NCI-H2081 treated with DMSO at 0.1 percent for 48 hours (cell line): ENCODE data around the gene SQSTM1.
A peak's percentile ranks its signal among the peaks of the same experiment; 100 is the strongest.
"Not testable (repeated sequence)": the region's sequence is repeated elsewhere in the genome, so short reads cannot be mapped to it uniquely, and the experiment has no call there.

Experiments used
- DNase-seq: peaks from one replicate; lab custom pipeline; 2025; lab: John Stamatoyannopoulos, UW

SQSTM1 gene

DNA sequence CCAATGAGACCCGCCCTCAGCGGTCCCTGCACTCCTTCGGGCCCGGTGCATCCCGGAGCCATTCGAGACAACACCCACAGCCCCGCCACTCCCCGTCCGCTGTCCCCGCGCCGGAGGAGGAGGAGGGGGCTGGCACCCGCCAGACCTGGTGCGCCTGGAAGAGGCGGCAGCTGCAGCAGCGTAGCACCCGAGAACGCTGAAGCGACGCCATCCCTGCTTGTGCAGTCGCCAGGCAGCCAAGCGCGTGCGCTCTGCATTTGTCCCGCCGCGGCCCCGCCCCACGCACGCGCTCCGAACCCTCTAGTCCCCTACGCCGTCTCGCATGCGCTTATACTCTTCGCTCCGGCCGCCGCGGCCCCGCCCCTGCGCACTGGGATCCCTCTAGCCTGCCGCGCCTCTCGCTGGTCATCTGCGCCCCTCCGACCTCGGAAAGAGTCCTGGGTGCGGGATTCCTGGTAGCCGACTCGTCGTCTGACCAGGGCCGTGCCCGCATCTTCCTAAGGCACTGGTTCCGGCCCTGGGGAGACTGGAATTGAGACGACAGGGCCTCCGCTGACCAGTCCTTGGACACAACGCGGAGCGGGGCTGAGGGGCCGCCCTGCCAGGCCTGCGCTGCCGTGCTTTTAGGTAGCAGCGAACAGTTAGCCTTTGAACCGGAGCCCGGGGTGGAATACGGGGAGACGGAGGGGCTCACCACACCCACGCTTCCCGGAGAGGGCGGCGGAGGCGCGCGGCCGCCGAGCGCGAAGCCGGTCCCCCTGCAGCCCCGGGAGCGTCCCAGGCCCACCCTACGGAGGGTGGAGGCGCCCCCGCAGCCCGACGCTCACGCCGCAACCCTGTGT lies 38.1 kb downstream of the SQSTM1 start, which contains the start of gene MRNIP:
MRNIP (minus strand) TSS at position 232 of the 842 bp plus-strand sequence; CDS start at position 211, 21 bp downstream.
- DNase-seq = peak; percentile 52

DNA sequence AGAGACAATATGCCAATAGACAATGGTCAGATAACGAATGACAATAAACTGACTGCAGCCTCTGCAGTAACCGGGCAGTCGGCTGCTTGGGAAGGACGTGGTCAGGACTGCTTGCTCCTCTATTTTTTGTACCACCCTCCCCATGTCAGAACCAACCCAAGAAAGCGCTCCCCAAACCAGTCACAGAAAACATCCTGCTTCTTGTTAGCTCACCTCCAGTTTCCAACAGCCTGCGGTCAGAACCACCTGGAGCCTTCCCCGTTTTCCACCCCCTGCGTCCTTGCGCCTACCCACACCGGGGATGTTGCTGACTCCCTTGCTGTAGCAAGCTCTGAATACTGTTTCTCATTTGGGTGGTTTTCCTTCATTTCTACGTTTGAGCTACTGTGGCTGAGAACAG lies 39.6 kb downstream of the SQSTM1 start:
- DNase-seq = no peak

DNA sequence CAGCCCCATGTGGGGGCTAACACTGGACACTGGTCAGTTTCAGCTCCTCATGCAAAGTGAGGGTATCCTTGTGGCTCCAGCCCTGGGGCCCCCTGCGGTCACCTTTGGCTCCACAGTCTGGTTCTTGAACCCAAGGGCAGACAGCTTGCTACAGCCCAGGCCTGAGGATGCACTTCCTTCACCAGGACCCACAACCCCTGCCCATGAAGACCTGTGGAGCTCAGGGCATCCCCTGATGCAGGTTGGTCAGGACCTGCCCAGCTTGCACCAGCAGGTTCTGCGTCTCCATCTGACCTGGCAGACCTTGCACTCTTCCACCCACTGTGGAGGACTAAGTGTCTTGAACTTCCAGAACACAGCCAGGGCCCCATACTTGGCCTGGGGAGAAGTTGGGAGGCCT lies 41.6 kb downstream of the SQSTM1 start:
- no peak for DNase-seq

DNA sequence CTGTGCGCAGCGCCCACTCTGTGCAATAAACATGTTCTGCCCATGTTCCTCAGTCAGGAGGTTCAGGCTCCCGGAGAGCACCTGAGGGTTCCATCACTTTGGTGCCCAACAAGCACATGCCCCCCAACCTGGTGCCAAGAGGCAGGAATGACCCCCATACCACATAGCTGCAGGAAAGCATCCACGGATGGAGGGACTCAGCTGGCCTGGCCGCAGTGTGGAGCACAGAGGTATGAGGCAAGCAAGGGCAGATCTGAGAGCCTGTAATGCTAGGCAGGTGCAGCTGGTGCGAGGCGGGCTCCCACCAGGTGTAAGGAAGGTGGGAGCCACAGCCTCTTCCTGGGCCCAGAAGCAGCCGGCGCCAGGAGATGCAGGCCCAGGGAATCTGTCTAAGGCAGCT lies 42.2 kb downstream of the SQSTM1 start:
- no peak for DNase-seq

DNA sequence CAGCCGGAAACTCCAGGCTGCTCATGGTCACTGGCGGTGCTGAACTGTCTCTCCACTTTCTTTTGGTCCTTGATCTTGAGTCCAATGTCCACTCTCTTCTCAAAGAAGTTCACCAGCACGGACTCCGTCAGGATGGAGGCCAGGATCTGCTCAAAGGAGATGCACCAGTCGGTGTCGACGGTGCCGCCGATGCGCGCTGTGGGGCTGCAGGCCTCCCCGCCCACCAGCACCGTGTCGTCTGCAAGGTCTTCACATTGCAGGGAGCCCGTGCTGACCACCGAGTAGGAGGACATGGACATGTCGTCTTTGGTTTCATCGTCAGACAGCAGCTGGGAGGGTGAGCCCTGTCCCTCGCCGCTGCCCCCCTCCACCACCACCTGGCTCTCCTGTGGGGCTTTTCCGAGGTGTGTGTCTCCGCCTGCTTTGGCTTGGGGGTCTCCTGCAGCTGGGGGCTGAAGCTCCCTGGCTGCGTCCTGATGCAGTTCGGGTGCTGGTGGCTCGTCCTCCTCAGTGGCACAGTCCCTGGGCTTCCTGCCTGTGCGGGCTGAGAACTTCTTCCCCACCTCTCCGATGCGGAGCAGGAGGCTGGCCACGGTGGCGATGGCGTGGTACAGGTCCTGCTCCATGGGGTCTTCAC lies 42.9 kb downstream of the SQSTM1 start:
- DNase-seq = no peak

DNA sequence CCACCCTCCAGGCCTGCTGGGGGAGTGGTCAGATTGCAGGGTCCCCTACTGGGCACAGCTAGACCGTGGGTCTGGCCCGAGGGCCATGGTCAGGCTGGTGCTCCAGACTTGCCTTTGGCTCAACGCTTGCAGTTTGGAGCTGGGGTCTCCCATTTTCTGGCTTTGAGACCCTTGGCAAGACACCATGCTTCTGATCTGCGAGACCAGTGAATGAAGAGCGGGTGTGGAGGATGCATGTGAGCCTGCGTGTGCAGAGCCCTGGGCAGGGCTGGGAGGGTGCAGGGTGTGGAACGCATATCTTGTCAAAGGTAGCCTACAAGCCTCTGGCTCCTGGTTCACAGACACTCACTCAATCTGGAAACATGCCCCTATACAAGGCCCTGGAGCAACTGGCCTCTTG lies 44.0 kb downstream of the SQSTM1 start:
- DNase-seq = no peak

DNA sequence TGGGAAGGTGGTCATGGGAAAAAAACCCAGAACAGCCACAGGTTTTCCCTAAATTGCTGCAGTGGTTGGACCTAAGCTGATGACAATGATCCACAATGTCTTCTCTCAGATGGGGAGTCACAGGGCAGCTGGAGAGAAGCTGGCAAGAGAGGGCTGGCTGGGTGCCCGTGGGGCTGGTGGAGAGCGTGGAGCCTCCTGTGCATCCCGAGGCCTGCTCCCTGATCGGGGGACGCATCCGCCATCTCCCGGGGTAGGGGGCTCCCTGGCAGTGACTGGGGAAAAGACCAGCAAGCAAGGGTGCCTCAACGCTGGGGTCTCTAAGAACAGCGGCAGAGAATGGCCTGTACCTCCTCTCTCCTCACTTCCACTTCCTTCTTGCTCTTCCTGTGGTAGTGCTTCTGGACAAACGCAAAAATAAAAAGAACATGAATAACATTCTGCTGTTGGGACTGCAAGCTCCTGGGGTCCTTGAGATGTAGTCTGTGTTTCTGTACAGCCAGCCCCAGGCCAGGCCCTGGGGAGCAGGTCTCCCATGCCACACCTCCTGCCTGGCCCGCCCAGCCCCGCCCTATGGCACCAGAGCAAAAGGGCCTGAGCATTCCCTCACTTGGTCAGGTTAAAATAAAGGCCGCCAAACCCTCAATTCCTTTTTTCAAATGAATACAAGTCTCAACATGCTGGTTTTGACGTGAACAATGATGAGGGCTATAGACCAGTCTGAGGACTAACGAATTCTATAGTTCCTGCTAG lies 45.0 kb downstream of the SQSTM1 start:
- DNase-seq = no peak

DNA sequence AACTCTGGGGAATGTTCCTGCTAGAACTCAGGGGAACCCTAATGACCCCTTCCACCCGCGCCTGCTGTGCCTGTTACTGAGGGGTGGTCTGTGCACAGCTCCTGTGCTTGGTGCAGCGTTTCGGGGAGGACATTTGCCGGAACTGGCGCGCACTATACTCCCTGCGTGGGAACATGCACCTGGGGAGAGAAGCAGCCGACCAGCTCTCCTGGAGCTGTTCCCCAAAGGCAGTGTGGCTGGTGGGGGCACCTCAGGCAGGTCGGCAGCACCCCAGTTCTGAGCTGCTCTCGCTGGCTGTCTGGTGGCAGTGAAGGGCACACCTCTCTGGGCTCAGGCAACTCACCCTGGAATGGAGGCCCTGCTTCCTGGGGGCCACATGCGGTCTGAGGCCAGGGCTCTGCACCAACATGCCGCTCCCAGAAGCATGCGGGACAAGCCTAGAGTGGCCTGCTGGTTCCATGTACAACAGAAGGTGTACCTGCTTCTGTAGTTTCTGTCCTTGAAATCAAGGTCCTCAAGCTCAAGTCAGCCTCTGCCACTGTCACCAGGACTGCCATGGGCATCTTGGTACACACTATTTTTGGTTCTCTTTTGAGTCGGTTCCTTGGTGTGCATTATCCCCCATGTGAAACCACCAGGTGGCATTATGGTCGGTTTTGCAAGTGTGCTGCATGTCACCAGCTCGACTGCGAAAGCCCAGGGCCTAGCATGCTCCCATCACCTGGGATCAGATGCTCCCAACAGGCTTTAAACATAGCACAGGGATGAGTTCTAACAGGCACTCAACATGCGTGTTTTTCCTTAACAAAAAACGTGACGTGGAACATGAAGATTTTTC lies 45.8 kb downstream of the SQSTM1 start:
- no peak for DNase-seq

DNA sequence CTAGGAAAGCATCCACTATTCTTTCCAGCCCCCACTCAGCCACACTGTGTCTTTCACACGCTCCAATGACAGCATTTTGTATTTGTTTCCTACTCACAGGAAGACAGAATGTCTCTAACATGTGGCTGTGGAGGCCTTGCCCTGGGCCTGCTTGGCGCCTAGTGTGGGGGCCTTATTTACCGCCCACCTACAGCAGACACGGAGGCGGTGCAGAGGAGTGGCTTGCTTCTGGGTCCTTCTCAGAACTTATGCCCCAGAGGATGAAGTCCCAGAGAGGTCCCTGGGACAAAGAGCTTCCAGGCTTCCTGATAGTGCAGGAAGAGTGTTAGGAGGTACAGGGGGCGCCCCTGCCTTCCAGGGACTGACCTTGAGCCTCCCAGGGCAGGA lies 46.4 kb downstream of the SQSTM1 start:
- DNase-seq = no peak

DNA sequence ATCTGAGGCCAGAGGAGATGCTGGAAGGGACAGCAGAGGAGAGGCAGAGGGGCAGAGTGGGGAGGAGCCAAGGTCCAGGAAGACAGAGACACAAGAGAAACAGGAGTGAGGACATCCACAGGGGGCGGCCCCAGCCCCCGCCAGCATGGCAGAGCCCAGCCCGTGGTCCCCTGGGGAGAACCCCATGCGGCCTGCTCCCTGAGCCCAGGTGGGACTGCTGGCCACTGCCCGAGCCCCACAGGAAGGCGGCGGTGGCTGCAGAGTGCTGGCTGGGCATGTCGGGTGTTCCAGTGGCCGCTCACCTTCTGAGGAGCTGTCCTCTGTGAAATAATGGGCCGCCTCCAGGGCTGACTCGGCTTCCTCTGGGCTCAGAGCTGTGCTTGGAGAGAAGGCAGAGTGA lies 46.8 kb downstream of the SQSTM1 start:
- no peak for DNase-seq

DNA sequence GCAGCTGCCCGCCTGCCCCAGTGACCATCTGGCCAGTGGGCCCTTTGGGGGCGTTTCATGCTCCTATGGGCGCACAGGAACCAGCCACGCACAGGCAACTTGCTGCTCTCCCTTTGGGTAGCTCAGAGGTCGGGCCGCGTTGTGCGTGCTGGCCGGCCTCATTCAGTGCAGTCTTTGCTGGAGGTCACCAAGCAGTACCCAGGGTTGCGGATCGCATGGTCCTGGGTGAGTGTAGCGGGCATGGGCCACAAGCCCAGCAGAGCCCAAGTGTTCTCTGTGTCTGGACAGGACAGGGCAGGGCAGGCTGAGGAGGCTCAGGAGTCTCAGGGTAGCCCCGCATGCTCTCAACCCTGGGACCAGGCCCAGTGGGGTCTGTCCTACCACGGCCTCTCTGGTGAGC lies 47.8 kb downstream of the SQSTM1 start:
- DNase-seq = no peak

DNA sequence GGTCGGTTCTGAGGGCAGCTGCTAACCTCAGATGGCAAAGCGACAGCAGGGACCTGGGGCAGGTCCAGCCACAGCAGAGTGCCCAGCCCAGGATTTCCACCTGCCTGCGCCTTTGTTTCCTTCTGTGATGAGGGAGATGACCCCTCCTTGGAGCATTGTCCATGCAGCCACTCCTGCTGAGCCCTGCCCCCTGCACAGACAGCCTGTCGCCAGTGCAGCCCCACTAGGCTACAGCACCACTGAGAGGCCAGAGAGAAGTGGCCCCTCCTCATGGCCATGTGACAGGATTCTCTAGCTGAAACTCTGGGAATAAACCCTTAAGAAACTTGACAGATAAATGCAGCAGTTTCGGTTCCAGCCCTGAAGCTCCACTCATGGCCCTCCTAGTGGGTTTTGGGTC lies 48.4 kb downstream of the SQSTM1 start:
- no peak for DNase-seq

DNA sequence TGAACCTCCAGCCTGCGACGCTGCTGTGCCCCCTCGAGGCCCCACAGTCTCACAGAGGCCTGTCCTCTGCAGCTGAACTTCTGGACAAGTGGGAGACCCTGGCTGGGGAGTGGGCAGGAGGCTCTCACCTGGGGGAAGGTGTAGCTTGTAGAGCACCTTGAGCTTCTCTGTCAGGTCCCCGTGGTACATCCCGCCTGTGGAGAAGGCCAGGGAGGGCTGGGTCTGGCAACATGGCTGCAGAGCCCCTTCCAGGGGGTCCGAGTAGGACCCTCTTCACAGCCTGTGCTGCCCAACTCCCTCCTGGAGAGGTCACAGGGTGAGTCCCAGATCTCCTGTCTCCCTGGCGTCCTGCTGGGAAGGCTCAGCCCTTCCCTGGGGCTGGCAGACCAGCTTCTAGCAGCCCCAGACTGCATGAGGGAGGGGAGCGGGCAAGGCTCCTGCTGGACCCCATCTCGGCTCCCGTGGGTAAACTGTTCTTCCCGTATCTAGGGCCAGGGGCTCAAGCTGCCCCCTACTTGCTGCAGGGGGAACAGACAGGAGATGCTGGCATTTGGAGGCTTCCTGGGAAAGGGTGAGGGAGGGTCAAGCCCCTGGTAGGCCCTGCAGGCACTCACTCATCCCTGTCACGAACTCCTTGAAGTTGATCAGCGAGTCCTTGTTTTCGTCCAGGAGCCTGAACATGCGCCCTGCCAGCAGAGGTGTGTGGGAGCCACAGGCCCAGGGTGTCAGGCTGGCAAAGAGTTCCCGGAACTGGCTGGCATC lies 49.1 kb downstream of the SQSTM1 start:
- no peak for DNase-seq

DNA sequence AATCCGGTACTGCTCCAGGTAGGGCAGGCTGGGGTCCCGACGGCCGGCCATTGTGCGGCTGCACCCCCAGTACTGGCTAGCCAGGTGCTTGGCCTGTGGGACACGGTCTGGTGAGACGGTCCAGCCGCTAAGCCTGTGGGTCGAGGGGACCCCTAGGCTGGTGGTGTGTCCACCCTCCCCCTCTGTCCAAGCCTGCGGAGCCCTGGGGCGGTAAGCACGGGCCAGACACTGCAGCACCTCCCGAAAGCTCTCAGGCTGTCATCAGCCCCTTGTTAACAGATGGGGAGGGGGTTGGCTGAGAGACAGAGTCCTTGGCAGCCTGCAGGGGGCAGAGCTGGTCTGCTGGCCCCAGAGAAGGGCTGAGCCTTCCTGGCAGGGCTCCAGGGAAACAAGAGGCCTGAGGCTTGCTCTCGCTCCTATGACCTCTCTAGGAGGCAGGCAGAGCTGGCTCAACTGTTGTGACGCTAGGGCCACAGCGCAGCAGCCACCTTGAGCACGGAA lies 49.7 kb downstream of the SQSTM1 start:
- no peak for DNase-seq

DNA sequence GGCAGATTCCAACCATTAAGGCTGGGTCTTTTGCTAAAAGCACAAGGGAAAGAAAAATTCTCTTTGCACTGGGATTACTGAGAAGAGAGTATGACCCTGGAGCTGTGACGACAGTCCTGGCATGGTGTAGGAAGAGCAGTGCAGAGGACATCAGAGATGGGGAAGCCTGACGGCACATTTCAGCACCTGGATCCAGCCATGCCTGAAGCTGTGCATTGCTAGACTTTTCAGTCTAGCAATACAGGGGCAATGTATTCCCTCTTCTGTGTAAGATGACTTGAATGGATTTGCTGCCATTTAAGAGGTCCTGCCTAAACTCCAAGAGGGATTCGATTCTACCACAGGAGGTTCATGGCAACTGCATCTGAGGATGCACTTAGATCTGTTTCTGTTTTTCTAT lies 50.2 kb downstream of the SQSTM1 start:
- DNase-seq = no peak

DNA sequence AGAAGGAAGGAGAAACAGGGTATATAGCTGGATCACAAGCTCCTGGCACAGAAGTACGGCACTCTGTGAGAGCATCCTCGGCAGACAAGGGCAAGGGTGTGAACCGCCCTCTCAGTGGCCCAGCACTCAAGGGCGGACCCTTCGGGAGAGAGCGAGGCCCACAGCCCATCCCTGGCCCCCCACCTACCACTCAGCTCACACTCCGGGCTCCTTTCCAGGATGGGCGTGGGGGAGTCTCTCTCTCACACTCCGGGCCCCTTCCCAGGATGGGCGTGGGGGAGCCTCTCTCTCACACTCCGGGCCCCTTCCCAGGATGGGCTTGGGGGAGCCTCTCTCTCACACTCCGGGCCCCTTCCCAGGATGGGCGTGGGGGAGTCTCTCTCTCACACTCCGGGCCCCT lies 50.8 kb downstream of the SQSTM1 start:
- not testable (repeated sequence) for DNase-seq

DNA sequence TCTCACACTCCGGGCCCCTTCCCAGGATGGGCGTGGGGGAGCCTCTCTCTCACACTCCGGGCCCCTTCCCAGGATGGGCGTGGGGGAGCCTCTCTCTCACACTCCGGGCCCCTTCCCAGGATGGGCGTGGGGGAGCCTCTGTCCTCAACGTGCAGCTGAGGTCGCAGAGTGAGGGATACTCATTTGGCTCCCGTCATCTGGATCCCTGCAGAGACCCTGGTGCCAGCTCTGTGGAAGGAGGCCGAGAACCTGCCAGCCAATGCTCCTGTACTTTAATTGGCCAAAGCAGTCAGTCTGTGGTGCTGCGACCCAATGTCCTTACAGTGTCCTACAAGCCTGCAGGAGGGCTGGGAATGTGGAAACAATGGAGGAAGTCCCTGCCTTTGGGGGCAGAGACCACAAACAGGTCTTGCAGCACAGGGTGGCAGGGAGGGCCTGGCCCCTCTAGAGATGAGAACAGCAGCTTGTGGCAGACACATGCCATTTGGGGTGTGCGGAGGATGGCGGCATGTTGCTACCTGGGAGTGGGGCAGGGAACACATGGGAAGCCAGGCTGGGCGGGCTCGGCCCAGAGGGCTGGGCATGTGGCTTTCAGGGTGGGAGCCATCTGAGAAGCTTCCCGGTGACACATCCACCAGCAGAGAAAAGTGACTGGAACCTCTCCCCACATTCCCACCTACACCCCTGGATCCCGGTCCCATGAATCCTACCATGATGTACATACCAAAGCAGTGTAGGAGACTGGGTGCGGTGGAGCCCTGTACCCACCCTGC lies 51.5 kb downstream of the SQSTM1 start:
- no peak for DNase-seq

DNA sequence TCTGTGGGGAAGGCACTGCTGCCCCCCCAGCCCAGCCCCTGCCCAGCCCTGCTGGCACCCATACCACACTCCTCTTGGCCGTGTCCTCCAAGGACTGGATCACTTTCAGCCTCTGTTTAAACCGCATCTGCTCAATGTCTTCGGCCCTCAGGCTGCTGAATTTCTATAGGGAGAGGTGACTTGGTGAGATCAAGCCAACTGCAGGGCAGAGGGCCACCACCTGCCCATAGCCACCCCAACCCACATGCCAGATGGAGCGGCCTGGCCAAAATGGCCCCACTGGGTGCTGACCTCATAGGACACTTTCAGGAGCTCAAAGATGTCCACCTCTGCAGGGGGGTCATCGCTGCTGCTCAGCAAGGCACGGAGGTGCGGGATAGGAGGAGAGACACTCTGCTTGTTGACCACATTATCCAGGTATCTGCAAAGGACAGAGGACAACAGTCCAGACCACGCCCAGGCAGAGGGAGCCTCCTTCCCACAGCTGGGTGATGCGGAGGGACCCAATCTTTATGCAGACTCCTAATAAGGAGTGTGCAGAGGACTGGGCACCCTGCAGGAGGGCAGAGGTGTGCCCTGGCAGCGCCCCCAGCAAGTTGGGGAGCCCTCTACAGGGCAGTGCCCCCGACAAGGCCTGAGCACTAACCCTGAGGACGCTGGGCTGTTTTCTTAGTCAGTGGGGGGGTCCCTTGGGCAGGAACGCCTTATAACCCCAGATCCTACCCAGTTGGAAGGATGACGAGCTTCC lies 52.3 kb downstream of the SQSTM1 start:
- DNase-seq = no peak

DNA sequence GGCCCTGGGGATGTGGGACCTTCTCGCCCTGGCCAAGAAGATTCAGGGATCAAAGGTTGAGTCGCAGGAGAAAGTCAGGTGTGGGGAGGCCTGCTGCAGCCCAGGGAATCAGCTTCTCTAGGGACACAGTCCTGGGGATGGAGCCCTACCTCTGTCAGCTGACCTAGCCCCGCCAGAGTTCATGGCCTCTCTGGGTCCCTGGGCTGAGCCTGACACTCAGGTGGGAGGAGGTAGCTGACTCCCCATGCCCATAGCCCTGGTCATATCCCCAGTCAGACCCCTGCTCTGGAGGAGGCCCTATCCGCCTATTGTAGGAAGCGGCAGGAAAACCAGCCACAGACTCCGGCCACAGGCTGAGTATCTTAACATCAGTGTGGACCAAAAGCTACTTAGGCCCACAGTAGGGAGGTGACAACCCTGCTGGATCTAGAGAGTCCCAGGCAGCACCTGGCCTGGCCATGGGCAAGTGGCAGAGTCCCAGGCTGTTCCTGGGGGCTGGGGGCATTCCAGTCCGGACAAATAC lies 52.9 kb downstream of the SQSTM1 start:
- no peak for DNase-seq
